ENCODE data around the gene INPP5E.

INPP5E gene

GRCh38 chr9:136401173-136401922, 38.3 kb downstream of the INPP5E start:
- DNase-seq = no peak

GRCh38 chr9:136400038-136400834, 39.4 kb downstream of the INPP5E start, which contains the start of gene SNAPC4:
TSS of gene SNAPC4 (minus strand) at chr9:136400170. CDS start at chr9:136398428, 1,742 bp downstream.
- DNase-seq = peak; percentile 92

DNA sequence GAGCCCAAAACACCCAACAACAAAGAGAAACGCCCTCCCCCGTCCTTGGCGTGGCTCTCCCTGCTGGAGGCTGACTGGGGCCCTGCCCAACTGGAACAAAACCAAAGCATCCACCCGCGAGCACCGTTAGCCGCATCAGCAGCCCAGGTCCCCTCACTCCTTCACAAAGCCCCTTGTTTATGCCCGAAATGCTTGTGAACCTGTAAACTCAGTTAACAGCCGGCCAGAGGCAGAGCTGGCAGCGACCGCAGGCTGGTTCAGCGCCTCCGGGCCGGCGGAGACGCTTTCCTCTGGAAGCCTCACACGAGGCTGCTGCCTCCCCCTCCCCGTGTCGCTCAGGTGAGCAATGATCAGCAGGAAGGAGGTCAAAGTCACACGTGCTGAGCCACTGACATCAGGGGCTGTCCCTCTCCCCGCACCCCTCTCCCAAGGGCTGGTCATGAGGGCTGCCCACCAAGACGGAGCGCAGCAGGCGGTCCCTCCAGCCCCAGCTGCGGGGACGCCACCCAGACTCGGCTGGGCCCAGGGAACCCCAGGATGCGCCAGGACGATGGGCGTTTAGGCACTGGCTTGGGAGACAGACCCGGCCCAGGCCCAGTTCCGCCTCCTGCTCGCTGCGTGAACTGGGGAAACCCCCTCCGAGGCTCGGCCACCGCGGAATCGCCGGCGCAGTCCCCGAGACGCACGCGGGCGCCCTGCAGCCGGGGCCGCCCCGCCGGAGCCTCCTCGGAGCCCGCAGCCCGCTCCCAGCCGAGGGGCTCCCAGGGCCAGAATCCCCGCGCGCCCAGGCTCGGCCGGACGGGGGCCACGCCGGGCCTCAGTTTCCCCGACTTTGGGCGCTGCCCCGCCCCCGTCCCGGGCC, 40.2 kb downstream of the INPP5E start:
- peak; percentile 41 for DNase-seq

- no peak for DNase-seq
Measured at GRCh38 chr9:136398286-136398685, 41.4 kb downstream of the INPP5E start.

DNA sequence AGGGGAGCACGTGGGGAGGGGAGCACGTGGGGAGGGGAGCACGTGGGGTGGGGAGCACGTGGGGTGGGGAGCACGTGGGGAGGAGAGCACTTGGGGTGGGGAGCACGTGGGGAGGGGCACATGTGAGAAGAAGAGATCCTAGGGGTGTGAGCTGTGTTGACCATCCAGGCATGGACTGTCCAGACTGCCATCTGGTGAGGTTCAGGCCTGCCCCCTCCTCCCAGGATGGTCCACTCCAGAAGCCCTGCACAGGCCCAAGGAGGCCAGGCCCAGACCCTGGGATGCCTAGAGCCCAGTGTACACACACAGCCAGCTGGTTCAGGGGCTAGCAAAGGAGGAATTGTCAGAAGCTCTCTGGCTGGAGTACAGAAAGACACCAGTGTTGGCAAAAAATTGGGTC, 42.0 kb downstream of the INPP5E start:
- no peak for DNase-seq

DNA sequence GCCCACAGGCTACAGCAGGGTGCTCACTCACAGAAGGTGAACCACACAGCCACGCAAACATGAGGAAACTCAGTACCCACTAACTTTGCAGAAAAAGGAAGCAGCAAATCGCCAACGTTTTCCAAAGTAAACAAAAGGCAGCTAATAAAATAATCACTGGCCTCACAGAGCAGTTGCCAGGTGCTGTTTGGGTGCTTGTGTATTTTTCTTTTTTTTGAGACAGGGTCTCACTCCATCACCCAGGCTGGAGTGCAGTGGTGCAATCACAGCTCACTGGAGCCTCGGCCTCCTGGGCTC, 43.5 kb downstream of the INPP5E start:
- no peak for DNase-seq

GRCh38 chr9:136395345-136396218, 44.1 kb downstream of the INPP5E start:
- DNase-seq = no peak

DNA sequence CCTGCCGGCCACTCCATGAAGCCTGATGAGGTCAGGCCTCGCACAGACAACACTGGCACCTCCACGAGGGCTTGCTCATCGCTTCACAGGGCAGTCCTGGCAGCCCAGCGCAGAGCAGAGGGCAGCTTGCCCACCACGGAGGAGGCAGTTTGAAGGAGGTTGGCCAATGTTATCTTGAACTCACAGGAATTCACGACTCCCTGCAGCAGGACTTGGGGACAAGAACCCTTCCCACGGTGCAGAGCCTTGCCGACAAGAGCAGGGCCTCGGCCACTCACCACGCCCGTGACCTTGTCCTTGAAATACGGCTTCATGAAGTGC, 44.7 kb downstream of the INPP5E start:
- no peak for DNase-seq

DNA sequence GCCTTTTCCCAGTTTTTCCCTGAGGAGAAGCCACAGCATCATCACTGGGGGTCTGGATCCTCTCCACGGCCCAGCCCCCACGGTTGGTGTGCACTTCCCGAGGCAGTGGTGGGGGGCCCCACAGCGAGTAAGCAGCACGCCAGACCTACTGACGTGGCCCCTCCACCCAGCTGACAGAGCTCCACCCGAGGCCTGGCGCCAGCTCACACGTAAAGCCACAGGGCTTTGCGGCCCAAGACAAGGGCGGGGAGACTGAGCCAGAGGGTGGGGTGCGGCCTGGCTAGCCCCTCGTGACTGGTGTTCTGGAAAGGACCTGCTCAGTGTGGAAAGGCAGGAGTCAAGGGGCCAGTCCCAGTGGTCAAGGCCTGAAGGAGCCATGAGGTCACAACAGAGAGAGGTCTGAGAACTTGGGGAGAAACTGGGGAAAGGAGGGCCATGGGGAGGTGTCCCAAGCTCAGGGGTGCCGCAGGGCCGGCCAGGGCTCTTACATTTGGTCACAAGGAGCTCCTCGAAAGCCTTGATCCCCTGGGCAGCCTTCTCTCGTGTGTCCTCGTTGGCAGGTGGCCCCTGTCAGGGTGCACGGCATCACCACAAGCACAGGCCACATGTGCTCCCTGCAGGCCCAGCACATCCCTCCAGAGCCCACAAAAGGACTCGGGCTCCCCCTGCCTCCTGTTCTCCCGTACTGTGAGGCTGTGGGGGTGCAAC, 45.2 kb downstream of the INPP5E start:
- no peak for DNase-seq

DNA sequence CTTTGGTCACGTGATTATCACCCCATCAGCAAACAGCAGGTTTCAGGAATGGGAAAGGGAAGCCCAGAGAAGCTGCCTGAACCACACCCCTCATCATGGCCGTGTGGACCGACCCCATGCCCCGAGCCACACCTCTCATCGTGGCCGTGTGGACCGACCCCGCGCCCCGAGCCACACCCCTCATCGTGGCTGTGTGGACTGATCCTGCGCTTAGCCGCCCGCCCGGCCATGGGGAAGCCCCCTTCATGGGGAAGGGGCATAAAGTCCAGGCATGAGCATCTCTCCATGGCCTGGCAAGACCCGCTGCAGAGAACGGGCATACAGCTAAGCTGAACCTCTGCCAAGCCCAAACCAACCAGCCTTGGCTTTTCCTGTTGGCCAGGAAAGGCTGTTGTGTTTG, 46.1 kb downstream of the INPP5E start:
- no peak for DNase-seq

GRCh38 chr9:136392538-136393449, 46.9 kb downstream of the INPP5E start:
- DNase-seq = no peak

DNA sequence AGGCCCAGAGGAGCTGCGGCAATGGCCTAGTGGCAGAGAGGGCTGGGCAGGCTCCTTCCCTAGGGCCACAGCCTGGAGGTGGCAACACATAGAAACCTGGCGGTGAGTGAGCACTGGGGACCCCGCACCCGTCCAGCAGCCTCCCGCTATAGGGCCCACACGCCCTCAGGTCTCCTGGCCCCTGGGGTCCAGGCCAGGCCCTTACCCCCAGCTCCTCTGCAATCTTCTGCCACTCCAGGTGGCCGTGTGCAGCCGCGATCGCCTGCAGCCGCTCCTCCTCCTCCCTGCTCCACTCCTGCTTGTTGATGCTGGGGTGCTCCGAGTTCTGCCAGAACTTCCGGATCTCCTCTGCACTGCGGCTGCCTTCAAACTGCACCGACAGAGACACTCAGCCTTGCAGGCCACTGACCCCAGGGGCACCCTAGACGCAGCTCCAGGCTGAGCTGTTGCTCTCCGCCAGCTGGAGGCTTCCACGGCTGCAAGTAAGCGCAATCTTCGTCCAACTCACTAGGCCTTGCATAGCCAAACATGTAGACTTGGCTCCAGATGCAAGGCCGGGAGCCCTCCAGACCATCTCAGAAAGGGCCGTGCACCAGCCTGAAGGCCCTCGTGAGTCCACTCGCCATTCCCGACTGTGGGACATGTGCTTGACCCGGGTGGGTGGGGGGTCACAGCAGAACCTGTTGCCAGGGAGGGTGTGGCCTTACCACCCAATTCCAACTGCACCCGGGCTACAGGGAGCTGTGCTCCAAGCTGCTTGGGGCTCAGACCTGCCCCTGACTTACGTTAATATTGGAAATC, 47.7 kb downstream of the INPP5E start:
- no peak for DNase-seq

- DNase-seq = no peak
Measured at GRCh38 chr9:136389396-136389795, 50.2 kb downstream of the INPP5E start.

DNA sequence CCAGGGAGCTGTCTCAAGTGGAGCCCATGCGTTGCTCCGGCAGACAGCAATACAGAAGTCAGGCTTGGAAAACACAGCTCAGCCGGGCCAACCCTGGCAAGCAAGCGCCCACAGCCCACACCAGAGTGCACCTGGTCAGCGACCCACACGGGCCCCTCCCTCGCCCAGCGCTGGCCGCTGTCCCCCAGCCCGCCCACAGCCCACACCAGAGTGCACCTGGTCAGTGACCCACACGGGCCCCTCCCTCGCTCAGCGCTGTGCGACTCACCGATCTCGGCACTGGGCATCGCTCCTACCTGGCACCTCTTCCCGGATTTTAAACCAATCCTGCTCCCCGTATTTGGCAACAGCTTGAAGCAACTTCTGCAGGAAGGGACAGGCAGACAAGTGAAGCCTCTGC, 52.4 kb downstream of the INPP5E start:
- no peak for DNase-seq

DNA sequence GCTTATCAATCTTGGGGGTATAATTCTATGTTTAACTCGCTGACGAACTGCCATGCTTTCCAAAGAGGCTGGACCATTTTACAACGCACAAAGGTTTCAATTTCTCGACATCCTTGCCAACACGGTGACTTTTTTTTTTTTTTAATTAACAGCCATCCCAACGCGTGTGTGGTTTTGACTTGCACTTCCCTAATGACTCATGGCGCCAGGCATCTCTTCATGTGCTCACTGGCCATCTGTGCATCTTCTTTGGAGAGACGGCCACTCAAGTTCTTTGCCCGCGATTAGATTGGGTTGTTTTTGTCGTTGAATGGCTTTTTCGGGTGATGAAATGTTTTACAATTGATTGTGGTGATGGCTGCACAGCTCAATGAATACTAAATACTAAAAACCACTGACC, 53.6 kb downstream of the INPP5E start:
- DNase-seq = peak; percentile 32

GRCh38 chr9:136385015-136385414, 54.6 kb downstream of the INPP5E start:
- DNase-seq = no peak

DNA sequence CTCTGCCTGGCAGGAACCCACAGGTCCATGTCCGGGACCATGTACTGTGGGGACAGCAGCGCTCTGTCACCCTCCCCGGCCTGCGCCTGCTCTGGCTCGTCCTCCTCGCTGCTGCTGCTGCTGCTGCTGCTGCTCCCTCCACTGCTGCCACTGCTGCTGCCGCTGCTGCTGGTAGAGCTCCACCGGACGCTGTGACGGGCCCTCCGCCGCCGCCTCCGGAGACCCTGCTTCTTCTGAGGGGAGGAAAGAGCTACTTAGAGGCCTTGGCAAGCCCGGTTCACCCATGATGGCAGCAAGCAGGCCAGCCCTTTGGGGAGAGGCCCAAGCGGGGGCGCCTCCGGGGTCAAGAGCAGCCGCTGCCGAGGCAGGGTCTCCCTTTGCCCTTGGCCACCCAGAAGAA, 56.2 kb downstream of the INPP5E start:
- no peak for DNase-seq

DNA sequence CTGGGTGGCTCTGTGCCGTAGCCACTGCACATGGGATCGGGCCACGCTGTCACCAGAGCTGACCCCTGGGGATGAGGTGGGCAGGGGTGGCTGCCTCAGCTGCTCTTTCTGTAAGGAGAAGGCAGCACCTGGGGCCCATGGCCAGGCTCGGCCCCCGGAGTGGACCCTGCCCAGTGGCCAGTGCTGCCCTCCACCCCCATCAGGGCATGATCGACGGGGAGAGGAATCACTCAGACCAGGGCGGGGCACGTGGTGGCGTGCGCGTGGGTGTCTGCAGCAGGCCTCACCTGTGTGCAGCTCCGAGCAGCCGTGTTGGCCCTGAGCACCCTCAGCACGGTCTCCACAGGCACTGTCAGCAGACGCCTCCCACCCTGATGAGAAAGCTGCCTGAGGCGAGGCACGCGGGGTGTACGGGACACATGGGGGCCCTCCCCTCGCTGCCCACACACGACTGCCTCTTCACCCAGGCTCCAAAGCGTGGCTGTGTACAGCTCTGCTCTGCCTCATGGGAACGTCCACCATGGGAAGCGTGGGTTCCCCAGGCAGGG, 57.6 kb downstream of the INPP5E start:
- no peak for DNase-seq

DNA sequence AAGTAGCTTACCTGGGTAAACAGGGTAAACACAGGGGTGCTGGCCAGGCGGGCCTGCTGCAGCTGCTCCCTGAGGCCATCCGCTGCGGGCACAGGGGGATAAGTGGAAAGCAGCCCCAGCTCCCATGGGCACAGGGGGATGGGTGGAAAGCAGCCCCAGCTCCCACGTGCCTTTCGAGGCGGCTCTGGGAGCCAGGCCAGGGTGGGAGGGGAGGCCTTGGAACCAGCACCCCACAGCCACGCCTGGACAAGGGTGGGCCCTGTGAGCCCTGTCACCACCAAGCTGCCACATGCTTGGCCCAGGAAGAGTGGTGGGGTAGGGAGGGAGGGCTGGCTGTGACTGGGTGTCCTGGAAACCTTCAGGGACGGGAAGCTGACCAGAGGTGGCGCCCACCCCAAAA, 58.3 kb downstream of the INPP5E start:
- no peak for DNase-seq

- no peak for DNase-seq
Measured at GRCh38 chr9:136380381-136380780, 59.3 kb downstream of the INPP5E start.

Measured in activated CD4-positive, alpha-beta T cell treated with anti-CD3 and anti-CD28 coated beads, Interleukin-2, amount 50 U/mL, for 16 hours (primary cell).